Progenitor cell of endocrine pancreas (in vitro differentiated cells): ENCODE results near the gene SMYD5. TPM values are rescaled to one million over a fixed set of nuclear protein-coding genes. Genes with fewer than 3 reads are reported as not detected.

Experiments used
- DNase-seq: peaks from one replicate; pipeline ENCODE4 v3.0.0; 2021; ENCODE audit warnings: low spot score; ENCODE audit not compliant: unreplicated experiment
- H3K27ac Mint-ChIP-seq: 2 replicates; pipeline ENCODE4 v1.8.0; 2021; ENCODE audit warnings: mild to moderate bottlenecking, moderate library complexity, mixed read lengths
- H3K27me3 Mint-ChIP-seq: 2 replicates; pipeline ENCODE4 v1.8.0; 2021; ENCODE audit warnings: mixed read lengths
- H3K36me3 Mint-ChIP-seq: 2 replicates; pipeline ENCODE4 v1.8.0; 2022; ENCODE audit warnings: mixed read lengths; ENCODE audit not compliant: insufficient read depth
- H3K4me1 Mint-ChIP-seq: 2 replicates; pipeline ENCODE4 v1.8.0; 2021; ENCODE audit warnings: low read depth, mixed read lengths
- H3K4me3 Mint-ChIP-seq: 2 replicates; pipeline ENCODE4 v1.8.0; 2021; ENCODE audit warnings: low read depth, mild to moderate bottlenecking, moderate library complexity, mixed read lengths
- H3K9me3 Mint-ChIP-seq: 2 replicates; pipeline ENCODE4 v1.8.0; 2021; ENCODE audit warnings: low read depth, mixed read lengths
- total RNA-seq: library from RNA; stranded (reverse); gene quantifications from 2 replicates; pipeline ENCODE4 v1.2.1, GENCODE V29; 2021
- TF ChIP-seq, protein P1 (sequence below): fragments of 200-600 bp; sonication (generic); IDR thresholded peaks from one replicate; pipeline ENCODE4 v1.5.0; 2021; ENCODE audit warnings: antibody characterized with exemption, mild to moderate bottlenecking; ENCODE audit not compliant: unreplicated experiment

The SMYD5 gene
- total RNA-seq, 1 donor from 2014 or later = 30.2 TPM

DNA sequence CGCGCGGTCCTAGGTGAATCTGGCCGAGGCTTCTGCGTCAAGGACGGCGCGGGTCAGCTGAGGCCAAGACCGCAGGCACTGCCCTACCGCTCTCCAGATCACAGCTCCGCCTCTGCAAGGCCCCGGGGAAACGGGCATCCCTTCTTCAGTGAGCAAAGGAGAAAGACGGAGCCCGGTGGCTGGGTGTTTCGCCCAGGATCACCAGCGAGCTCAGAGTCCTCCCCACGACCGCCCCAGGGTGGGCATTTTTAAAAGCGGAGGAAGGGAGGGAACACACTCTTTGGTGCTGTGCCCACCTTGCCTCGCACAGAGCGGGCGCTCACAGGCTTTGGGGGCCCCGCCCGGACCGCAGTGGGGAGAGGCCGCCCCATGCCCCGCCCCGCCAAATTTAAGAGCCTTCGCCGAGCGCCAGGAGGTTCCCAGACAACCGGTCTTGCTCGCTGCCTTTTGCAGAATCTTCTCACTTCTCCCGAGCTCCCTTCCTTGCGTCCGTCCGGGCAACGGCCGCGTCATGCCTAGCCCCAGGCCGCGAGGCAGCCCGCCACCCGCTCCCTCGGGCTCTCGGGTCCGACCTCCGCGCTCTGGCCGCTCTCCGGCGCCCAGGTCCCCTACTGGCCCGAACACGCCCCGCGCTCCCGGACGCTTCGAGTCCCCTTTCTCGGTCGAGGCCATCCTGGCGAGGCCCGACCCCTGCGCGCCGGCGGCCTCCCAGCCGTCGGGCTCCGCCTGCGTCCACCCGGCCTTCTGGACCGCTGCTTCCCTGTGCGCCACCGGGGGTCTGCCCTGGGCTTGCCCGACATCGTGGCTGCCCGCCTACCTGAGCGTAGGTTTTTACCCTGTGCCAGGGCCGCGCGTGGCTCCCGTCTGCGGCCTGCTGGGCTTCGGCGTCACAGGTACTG, 11.6 kb upstream of the SMYD5 start, which contains the start of gene NOTO:
TSS of gene NOTO (plus strand) at position 419 of the 899 bp plus-strand sequence. CDS start at position 512, 93 bp downstream.
- TF ChIP-seq, protein P1, sequence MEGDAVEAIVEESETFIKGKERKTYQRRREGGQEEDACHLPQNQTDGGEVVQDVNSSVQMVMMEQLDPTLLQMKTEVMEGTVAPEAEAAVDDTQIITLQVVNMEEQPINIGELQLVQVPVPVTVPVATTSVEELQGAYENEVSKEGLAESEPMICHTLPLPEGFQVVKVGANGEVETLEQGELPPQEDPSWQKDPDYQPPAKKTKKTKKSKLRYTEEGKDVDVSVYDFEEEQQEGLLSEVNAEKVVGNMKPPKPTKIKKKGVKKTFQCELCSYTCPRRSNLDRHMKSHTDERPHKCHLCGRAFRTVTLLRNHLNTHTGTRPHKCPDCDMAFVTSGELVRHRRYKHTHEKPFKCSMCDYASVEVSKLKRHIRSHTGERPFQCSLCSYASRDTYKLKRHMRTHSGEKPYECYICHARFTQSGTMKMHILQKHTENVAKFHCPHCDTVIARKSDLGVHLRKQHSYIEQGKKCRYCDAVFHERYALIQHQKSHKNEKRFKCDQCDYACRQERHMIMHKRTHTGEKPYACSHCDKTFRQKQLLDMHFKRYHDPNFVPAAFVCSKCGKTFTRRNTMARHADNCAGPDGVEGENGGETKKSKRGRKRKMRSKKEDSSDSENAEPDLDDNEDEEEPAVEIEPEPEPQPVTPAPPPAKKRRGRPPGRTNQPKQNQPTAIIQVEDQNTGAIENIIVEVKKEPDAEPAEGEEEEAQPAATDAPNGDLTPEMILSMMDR = no peak
- Mint-ChIP-seq H3K4me1 (peaks cover 5% of the 10 kb centered on the region), H3K9me3 (no peaks in the 10 kb centered on the region), H3K4me3 (peak within 1 kb of the TSS; percentile 29), H3K36me3 (no peaks in the 10 kb centered on the region), H3K27me3 (peaks cover 38% of the 10 kb centered on the region), H3K27ac (no peak within 1 kb of the TSS)
- DNase-seq = peak; percentile 24

DNA sequence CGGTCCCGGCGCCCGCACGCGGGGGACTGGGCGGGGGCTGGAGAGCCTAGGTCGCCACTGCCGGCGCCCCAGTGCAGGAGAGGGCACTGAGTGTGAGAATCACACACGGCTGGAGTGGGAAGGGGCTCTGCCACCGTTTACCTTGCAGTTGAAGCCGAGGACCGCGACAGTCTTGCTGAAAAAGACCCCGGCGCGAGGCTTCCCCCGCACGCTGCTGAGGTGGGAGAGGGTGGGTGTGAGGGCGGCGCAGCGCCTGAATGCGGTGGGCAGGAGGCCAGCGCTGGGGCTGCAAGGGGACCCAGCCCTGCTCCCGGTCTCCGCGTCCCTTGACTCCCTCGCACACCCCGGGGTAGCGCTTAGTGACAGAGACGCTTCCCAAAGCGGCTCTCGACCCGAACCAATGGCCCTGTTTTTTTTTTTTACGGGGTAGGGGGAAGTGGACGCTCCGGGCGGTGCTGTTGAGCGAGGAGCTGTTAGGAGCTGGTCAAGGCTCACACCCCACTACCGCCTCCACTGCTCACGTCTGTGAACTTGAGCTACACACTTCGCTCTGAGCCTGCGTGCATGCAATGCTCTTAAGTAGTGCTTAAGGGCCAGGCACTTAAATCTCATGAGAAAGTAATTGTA, 10.9 kb upstream of the SMYD5 start:
- no peaks in the 10 kb centered on the region for H3K36me3 Mint-ChIP-seq
- H3K4me3 Mint-ChIP-seq = no peak overlapping the region
- H3K27me3 Mint-ChIP-seq = peaks cover 41% of the 10 kb centered on the region

DNA sequence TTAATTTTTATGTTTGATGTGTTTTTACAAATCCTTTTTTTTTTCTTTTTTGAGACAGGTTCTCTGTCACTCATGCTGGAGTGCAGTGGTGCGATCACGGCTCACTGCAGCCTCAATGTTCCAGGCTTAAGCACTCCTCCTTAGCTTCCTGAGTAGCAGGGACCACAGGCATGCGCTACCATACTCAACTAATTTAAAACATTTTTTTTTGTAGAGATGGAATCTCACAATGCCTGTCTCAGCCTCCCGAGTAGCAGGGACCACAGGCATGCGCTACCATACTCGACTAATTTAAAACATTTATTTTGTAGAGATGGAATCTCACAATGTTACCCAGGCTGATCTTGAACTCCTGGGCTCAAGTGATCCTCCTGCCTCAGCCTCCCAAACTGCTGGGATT, 8.4 kb upstream of the SMYD5 start:
- TF ChIP-seq, protein P1 = no peak
- Mint-ChIP-seq H3K27ac (no peak overlapping the region), H3K36me3 (no peaks in the 10 kb centered on the region), H3K27me3 (peaks cover 56% of the 10 kb centered on the region), H3K4me1 (peaks cover 1% of the 10 kb centered on the region), H3K9me3 (no peaks in the 10 kb centered on the region), H3K4me3 (no peak overlapping the region)
- no peak for DNase-seq

More for the DNA sequence above, 10.9 kb upstream of the SMYD5 start:
- Mint-ChIP-seq H3K27ac (no peak overlapping the region), H3K9me3 (no peaks in the 10 kb centered on the region), H3K4me1 (peaks cover 5% of the 10 kb centered on the region)
- TF ChIP-seq, protein P1 = no peak
- DNase-seq = no peak

DNA sequence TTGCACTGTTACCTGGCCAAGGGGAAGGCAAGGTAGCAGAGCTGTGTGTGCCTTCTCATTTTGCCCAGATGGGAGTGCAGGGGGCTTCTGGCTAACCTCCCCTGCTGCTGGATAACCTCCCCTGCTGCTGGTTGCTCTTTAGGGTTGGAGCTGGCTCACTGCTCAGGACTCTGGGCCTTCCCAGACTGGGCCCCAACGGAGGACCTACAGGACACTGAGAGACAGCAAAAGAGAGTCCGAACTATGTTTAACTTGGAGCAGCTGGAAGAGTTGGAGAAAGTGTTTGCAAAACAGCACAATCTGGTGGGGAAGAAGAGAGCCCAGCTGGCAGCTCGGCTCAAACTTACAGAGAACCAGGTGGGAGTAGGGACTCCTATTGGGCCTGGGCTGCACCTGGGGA, 5.8 kb upstream of the SMYD5 start:
- Mint-ChIP-seq H3K27me3 (peaks cover 44% of the 10 kb centered on the region), H3K27ac (no peak overlapping the region), H3K4me1 (peaks cover 1% of the 10 kb centered on the region), H3K9me3 (no peaks in the 10 kb centered on the region), H3K4me3 (no peak overlapping the region), H3K36me3 (no peaks in the 10 kb centered on the region)
- no peak for DNase-seq
- TF ChIP-seq, protein P1 = no peak

DNA sequence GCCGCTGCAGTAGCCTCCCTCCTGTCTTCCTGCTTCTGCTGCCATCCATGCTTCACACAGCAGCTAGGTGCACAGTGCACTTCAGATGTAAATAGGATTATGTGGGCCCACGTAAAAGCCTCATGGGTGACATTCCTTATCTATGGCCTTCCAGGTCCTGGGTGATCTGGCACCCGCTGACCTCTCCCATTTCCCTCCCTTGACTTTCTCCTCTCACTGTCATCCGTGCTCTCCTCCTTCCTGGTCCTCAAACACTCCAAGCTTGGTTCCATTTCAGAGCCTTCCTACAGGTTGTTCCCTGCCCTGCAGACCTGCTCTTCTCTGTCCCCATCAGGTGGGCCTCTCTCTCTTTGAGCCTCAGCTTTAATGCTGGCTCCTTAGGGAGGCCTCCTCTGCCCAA, 4.0 kb upstream of the SMYD5 start:
- H3K36me3 Mint-ChIP-seq = no peaks in the 10 kb centered on the region
- TF ChIP-seq, protein P1 = no peak
- H3K4me1 Mint-ChIP-seq = peaks cover 14% of the 10 kb centered on the region
- no peak overlapping the region for H3K27ac Mint-ChIP-seq
- DNase-seq = no peak
- no peaks in the 10 kb centered on the region for H3K9me3 Mint-ChIP-seq
- H3K4me3 Mint-ChIP-seq = no peak overlapping the region
- peaks cover 31% of the 10 kb centered on the region for H3K27me3 Mint-ChIP-seq
